Heart right ventricle (tissue), 16 donors: ENCODE results near the gene RFX2. TPM values are rescaled to one million over a fixed set of nuclear protein-coding genes. Genes with fewer than 3 reads are reported as not detected.

ENCODE experiments used
- ATAC-seq, 8 donors: fragments of 200-7000 bp; cut with Tn5 transposase; one replicate each; pipeline ENCODE4 v1.9.1; 2020; ENCODE audit warnings: mild to moderate bottlenecking in 8 of 8, moderate library complexity in 8 of 8, moderate number of reproducible peaks in 1 of 8
- DNase-seq, 2 donors: peaks; one replicate each; pipeline ENCODE4 v3.0.0-alpha.2; 2020
- H3K27ac ChIP-seq, 10 donors: fragments of 200-600 bp; sonication (generic) in 2 of 10; one replicate each; pipeline versions ENCODE4 v1.5.0 to v1.8.0; 2020 to 2022; ENCODE audit warnings: mild to moderate bottlenecking in 3 of 10
- H3K27me3 ChIP-seq, 7 donors: fragments of 200-600 bp; one replicate each; pipeline ENCODE4 v1.8.0; 2021 to 2022; ENCODE audit warnings: mild to moderate bottlenecking in 2 of 7
- H3K36me3 ChIP-seq, 9 donors: fragments of 200-600 bp; sonication (generic) in 1 of 9; one replicate each; pipeline versions ENCODE4 v1.5.0 to v1.8.0; 2020 to 2022; ENCODE audit warnings: mild to moderate bottlenecking in 2 of 9
- H3K4me1 ChIP-seq, 9 donors: fragments of 200-600 bp; sonication (generic) in 1 of 9; one replicate each; pipeline versions ENCODE4 v1.5.0 to v1.8.0; 2020 to 2022; ENCODE audit warnings: mild to moderate bottlenecking in 4 of 9
- H3K4me3 ChIP-seq, 10 donors: fragments of 200-600 bp; sonication (generic) in 2 of 10; one replicate each; pipeline versions ENCODE4 v1.5.0 to v1.8.0; 2020 to 2022; ENCODE audit warnings: mild to moderate bottlenecking in 7 of 10, moderate library complexity in 2 of 10
- H3K9me3 ChIP-seq, 11 donors: fragments of 200-600 bp in 10 of 11; sonication (generic) in 2 of 11; one replicate each; pipeline versions ENCODE4 v1.5.0 to v1.8.0; 2013 to 2022; ENCODE audit warnings: mild to moderate bottlenecking in 2 of 11, control low read depth in 1 of 11, moderate library complexity in 1 of 11
- WGBS, 2 donors: extraction: QIAGEN DNeasy Blood & Tissue Kit; methylation state at CpG; one replicate each; pipeline ENCODE4 v1.1.7; 2013; ENCODE audit warnings: inconsistent platforms in 1 of 2; 5-methylcytosine and 5-hydroxymethylcytosine counted together
- intact Hi-C, 10 donors: fragments of 100-400 bp; cut with DNase I; formaldehyde crosslinking; loops; one replicate each; pipeline versions ENCODE4 v1.11.1 to v1.14.2; 2022
- polyA plus RNA-seq, 2 donors: library from polyadenylated mRNA; stranded (reverse); fragments of 200-250 nt; gene quantifications; one replicate each; pipeline ENCODE4 v1.2.3, GENCODE V29; 2013
- total RNA-seq, 10 donors: library from RNA; stranded (reverse); fragmentation: NEBNext Ultra II Directional in 3 of 10; extraction: Animal tissue kit (Norgen Biotek cat#: 25700) in 3 of 10; gene quantifications; one replicate each; pipeline versions ENCODE4 v1.2.1 to v1.2.4, GENCODE V29; 2021 to 2023
- TF ChIP-seq, protein P1 (sequence below), 9 donors: fragments of 200-600 bp; sonication (generic) in 2 of 9; IDR thresholded peaks; one replicate each; pipeline versions ENCODE4 v1.5.0 to v1.8.0; 2021 to 2022; ENCODE audit warnings: antibody characterized with exemption in 9 of 9, mild to moderate bottlenecking in 5 of 9, moderate library complexity in 1 of 9
- donor health status: Arrhythmogenic right ventricular cardiomyopathy.
- donor health status: ischemic (EF 13 %, LVEDD 7.1; RV severe dilation, severe dysfunction).
- donor health status: healthy with polysubstance abuse.
- donor health status: DM: no; HTN: yes; CAD: no.
- donor health status: DM: no; HTN: no; CAD: no.
- donor health status: ischemic (EF 25% LVEDD 6.9; RV normal size, moderate dysfunction).
- donor health status: ischemic (EF 25% LVEDD 5.7; RV mildly dilated, moderate dysfunction).
- donor health status: healthy.
- donor health status: DM: yes; HTN: yes; CAD: no.
- donor health status: Ischemic cardiomyopathy.
- donor health status: ischemic (EF 35%, LVEDD 5.7; RV mildly dilated, moderate dysfunction).
- donor health status: nonischemic (EF 11% LVEDD 7.7; RV severe dilation, severe dysfunction).
- donor health status: DM: yes; HTN: yes; CAD: no.
- donor health status: PGD.
- donor health status: ischemic (EF 29% LVEDD 5.4; RV normal size, mild dysfunction).
- donor health status: nonischemic (EF 23%, LVEDD 6.1; RV moderate dilation, normal function).

Gene RFX2
- total and polyA plus RNA-seq, 12 donors = 4.2 to 17.4 (median 5.2) TPM

DNA sequence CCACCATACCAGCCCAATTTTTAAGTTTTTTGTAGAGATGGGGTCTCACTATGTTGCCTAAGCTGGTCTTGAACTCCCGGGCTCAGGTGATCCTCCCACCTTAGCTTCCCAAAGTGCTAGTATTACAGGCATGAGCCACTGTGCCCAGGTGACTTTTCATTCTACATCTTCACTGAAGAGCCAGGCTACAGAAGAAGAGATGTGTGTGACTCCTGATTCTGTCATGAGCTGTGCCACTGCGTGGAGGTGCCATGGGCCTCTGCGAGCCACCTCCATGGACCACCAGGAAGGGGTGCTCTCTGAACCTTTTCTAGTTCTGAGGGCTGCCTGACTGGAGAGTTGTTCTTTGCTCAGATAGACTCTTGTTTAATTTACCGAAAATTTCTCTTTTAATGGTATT is 75.8 kb downstream of the RFX2 start:
- Histone ChIP-seq H3K9me3 (peaks cover 0 to 14% (median 0%) of the 10 kb centered on the region in 11 donors), H3K27me3 (no peaks in the 10 kb centered on the region), H3K27ac (no peak overlapping the region), H3K36me3 (peaks cover 0 to 19% (median 0%) of the 10 kb centered on the region in 9 donors), H3K4me1 (no peaks in the 10 kb centered on the region), H3K4me3 (no peak overlapping the region)
- TF ChIP-seq, protein P1, sequence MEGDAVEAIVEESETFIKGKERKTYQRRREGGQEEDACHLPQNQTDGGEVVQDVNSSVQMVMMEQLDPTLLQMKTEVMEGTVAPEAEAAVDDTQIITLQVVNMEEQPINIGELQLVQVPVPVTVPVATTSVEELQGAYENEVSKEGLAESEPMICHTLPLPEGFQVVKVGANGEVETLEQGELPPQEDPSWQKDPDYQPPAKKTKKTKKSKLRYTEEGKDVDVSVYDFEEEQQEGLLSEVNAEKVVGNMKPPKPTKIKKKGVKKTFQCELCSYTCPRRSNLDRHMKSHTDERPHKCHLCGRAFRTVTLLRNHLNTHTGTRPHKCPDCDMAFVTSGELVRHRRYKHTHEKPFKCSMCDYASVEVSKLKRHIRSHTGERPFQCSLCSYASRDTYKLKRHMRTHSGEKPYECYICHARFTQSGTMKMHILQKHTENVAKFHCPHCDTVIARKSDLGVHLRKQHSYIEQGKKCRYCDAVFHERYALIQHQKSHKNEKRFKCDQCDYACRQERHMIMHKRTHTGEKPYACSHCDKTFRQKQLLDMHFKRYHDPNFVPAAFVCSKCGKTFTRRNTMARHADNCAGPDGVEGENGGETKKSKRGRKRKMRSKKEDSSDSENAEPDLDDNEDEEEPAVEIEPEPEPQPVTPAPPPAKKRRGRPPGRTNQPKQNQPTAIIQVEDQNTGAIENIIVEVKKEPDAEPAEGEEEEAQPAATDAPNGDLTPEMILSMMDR (IDR thresholded peaks at IDR 0.05) = no peak
- intact Hi-C loops = no loop called here
- ATAC-seq (no peak), DNase-seq (no peak)
- WGBS, 2 donors = 96 to 98% methylated on average over 4 of the region's 4 CpGs

GRCh38 chr19:6033744-6034264 is 76.5 kb downstream of the RFX2 start:
- DNase-seq (no peak), ATAC-seq (no peak)
- peaks cover 0 to 14% (median 0%) of the 10 kb centered on the region in 11 donors for H3K9me3 ChIP-seq
- H3K27ac ChIP-seq = no peak overlapping the region
- intact Hi-C loops = no loop called here
- H3K4me1 ChIP-seq = no peaks in the 10 kb centered on the region
- WGBS, 2 donors = 75 to 85% methylated on average over 4 of the region's 4 CpGs
- TF ChIP-seq, protein P1 (IDR thresholded peaks at IDR 0.05) = no peak
- H3K27me3 ChIP-seq = no peaks in the 10 kb centered on the region
- peaks cover 0 to 20% (median 0%) of the 10 kb centered on the region in 9 donors for H3K36me3 ChIP-seq
- H3K4me3 ChIP-seq = no peak overlapping the region

DNA sequence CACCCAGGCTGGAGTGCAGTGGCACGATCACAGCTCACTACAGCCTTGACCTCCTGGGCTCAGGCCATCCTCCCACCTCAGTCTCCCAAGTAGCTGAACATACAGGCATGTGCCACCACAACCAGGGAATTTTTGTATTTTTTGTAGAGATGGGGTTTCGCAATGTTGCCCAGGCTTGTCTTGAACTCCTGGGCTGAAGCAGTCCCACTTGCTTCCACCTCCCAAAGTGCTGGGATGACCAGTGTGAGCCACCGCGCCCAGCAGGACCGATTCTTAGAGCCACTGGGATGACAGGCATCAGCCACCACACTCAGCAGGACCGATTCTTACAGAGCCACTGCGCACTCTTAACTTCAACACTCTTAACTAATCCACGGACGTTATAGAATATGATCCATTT is 77.5 kb downstream of the RFX2 start:
- H3K9me3 ChIP-seq = peaks cover 0 to 14% (median 0%) of the 10 kb centered on the region in 11 donors
- H3K36me3 ChIP-seq = peaks cover 0 to 29% (median 0%) of the 10 kb centered on the region in 9 donors
- DNase-seq (no peak), ATAC-seq (no peak)
- intact Hi-C loops = no loop called here
- H3K4me3 ChIP-seq = no peak overlapping the region
- H3K27me3 ChIP-seq = no peaks in the 10 kb centered on the region
- TF ChIP-seq, protein P1 (IDR thresholded peaks at IDR 0.05) = no peak
- no peaks in the 10 kb centered on the region for H3K4me1 ChIP-seq
- WGBS, 2 donors = 92 to 98% methylated on average over 9 of the region's 9 CpGs
- H3K27ac ChIP-seq = no peak overlapping the region

DNA sequence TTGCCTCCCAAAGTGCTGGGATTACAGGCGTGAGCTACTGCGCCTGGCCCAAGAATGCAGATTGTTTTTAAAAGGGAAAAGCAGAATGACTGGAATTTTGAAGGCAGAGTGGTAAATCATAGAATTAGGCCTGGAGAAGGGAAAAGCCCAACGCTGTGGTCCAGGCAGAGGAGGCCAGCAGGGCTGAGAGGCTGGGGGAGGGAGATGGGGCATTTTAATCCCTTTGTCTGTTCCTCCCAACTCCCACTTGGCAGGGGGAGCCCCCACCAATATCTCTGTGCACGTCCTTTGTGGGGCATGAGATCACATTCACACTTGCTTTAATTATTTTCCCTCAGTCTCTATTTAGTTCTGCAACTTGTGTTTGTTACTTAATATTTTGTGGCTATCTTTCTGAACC is 77.9 kb downstream of the RFX2 start:
- no peak overlapping the region for H3K27ac ChIP-seq
- DNase-seq (no peak), ATAC-seq (no peak)
- H3K36me3 ChIP-seq = peaks cover 0 to 28% (median 0%) of the 10 kb centered on the region in 9 donors
- 92 to 94% methylated on average over 4 of the region's 4 CpGs for WGBS, 2 donors
- H3K27me3 ChIP-seq = no peaks in the 10 kb centered on the region
- H3K4me3 ChIP-seq = no peak overlapping the region
- intact Hi-C loops = no loop called here
- no peaks in the 10 kb centered on the region for H3K4me1 ChIP-seq
- TF ChIP-seq, protein P1 (IDR thresholded peaks at IDR 0.05) = no peak
- peaks cover 0 to 11% (median 0%) of the 10 kb centered on the region in 11 donors for H3K9me3 ChIP-seq
